ENCODE data around the gene EARS2. TPM values are rescaled to one million over a fixed set of nuclear protein-coding genes. Genes with fewer than 3 reads are reported as not detected.
"Not testable (repeated sequence)": the region's sequence is repeated elsewhere in the genome, so short reads cannot be mapped to it uniquely, and the experiment has no call there.

The EARS2 gene
- total RNA-seq, 1 experiment from 2014 or later = 38.9 TPM

DNA sequence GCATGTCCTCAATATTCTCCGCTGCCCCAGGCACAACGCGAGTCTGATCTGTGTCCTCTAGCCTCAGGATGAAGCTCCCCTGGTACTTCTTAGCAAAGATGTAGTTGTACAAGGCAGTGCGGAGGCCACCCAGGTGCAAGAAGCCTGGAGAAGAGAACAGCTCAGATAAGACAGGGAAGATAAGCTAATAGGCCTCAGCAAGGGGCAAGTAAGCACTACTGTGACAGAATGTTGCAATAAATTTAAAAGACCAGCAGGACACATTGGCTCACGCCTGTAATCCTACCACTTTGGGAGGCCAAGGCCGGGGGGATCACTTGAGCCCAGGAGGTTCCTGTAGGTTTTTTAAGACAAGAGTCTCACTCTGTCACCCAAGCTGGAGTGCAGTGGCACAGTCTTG is 5.0 kb downstream of the EARS2 start:
- BruUV-seq (replicated peaks) = no TSS peak
- no peaks in the 10 kb centered on the region for H3K9me3 ChIP-seq (ENCODE audit: low read depth, low read length, poor library complexity, severe bottlenecking)
- H3K36me3 ChIP-seq (ENCODE audit: insufficient read depth, low read length, poor library complexity, severe bottlenecking) = peaks cover 53% of the 10 kb centered on the region
- ChIA-PET POLR2A (ENCODE audit: low non-redundant PET) (no interaction called here), CTCF (no interaction called here)
- no peaks in the 10 kb centered on the region for H3K27me3 ChIP-seq (replicated peaks; ENCODE audit: insufficient read depth, low read depth, low read length, poor library complexity)
- TF ChIP-seq EZH2 (IDR thresholded peaks at IDR 0.05; ENCODE audit: borderline replicate concordance, low read depth, low read length, poor library complexity, severe bottlenecking) = no peak
- TF ChIP-seq, protein P1, sequence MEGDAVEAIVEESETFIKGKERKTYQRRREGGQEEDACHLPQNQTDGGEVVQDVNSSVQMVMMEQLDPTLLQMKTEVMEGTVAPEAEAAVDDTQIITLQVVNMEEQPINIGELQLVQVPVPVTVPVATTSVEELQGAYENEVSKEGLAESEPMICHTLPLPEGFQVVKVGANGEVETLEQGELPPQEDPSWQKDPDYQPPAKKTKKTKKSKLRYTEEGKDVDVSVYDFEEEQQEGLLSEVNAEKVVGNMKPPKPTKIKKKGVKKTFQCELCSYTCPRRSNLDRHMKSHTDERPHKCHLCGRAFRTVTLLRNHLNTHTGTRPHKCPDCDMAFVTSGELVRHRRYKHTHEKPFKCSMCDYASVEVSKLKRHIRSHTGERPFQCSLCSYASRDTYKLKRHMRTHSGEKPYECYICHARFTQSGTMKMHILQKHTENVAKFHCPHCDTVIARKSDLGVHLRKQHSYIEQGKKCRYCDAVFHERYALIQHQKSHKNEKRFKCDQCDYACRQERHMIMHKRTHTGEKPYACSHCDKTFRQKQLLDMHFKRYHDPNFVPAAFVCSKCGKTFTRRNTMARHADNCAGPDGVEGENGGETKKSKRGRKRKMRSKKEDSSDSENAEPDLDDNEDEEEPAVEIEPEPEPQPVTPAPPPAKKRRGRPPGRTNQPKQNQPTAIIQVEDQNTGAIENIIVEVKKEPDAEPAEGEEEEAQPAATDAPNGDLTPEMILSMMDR (conservative IDR thresholded peaks at IDR 0.05; ENCODE audit: low read depth, low read length) = no peak
- intact Hi-C loops (cut with micrococcal nuclease; ENCODE audit: unreplicated experiment) = no loop called here
- DNase-seq (ENCODE audit: low spot score) = no peak
- no peak overlapping the region for H3K4me3 ChIP-seq (ENCODE audit: low read depth, low read length, poor library complexity, severe bottlenecking)
- H3K4me1 ChIP-seq (ENCODE audit: insufficient read depth, low read length, poor library complexity, severe bottlenecking) = peaks cover 15% of the 10 kb centered on the region
- no peak overlapping the region for H3K27ac ChIP-seq (ENCODE audit: low read depth, low read length, poor library complexity, severe bottlenecking)

DNA sequence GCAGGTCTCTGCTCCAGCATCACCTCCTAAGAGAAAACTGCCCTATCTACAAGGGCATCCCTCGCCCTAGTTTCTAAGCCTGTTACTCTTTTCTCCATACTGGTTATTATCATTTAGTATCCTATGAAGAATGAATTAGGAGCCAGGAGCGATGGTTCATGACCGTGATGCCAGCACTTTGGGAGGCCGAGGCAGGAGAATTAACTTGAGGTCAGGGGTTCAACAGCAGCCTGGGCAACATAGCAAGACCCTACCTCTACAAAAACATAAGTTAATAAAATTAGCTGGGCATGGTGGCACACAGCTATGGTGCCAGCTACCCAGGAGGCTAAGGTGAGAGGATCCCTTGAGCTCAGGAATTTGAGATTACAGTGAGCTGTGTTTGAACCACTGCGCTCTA is 7.2 kb downstream of the EARS2 start:
- ChIA-PET CTCF (no interaction called here), POLR2A (ENCODE audit: low non-redundant PET) (no interaction called here)
- peaks cover 72% of the 10 kb centered on the region for H3K36me3 ChIP-seq (ENCODE audit: insufficient read depth, low read length, poor library complexity, severe bottlenecking)

DNA sequence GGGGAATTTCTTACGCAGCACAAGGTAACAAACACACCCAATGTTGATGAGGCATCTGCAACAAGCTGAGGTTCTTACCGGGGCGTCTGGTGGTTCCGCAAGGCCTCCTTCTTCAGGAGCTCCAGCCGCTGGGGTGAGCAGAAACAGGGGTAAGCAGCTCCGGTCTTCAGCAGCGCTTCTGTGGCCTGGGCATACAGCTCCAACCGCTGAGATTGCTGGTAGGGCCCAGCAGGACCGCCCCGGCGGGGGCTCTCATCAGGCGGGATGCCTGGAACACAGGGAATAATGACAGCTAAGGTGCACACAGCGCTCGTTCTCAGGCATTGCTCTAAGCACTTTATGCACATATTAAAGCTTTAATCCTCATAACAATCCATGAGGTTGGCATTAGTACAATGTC is 12.7 kb downstream of the EARS2 start:
- no peak overlapping the region for H3K4me3 ChIP-seq (ENCODE audit: low read depth, low read length, poor library complexity, severe bottlenecking)
- no peaks in the 10 kb centered on the region for H3K27me3 ChIP-seq (replicated peaks; ENCODE audit: insufficient read depth, low read depth, low read length, poor library complexity)
- BruUV-seq (replicated peaks) = no TSS peak
- no peak overlapping the region for H3K27ac ChIP-seq (ENCODE audit: low read depth, low read length, poor library complexity, severe bottlenecking)
- POLR2A ChIA-PET (ENCODE audit: low non-redundant PET) = interaction anchor here (0.6 kb wide), 1 partner anchor 994 kb away, joined by 5 read pairs; no protein-coding TSS in a partner anchor
- intact Hi-C loops (cut with micrococcal nuclease; ENCODE audit: unreplicated experiment) = no loop called here
- H3K4me1 ChIP-seq (ENCODE audit: insufficient read depth, low read length, poor library complexity, severe bottlenecking) = no peaks in the 10 kb centered on the region
- CTCF ChIA-PET = no interaction called here
- no peaks in the 10 kb centered on the region for H3K9me3 ChIP-seq (ENCODE audit: low read depth, low read length, poor library complexity, severe bottlenecking)
- H3K36me3 ChIP-seq (ENCODE audit: insufficient read depth, low read length, poor library complexity, severe bottlenecking) = peaks cover 64% of the 10 kb centered on the region
- DNase-seq (ENCODE audit: low spot score) = no peak
- TF ChIP-seq EZH2 (IDR thresholded peaks at IDR 0.05; ENCODE audit: borderline replicate concordance, low read depth, low read length, poor library complexity, severe bottlenecking) = no peak
- TF ChIP-seq, protein P1 (conservative IDR thresholded peaks at IDR 0.05; ENCODE audit: low read depth, low read length) = no peak

More for the DNA sequence above, 7.2 kb downstream of the EARS2 start:
- Histone ChIP-seq H3K9me3 (ENCODE audit: low read depth, low read length, poor library complexity, severe bottlenecking) (no peaks in the 10 kb centered on the region), H3K4me1 (ENCODE audit: insufficient read depth, low read length, poor library complexity, severe bottlenecking) (peaks cover 7% of the 10 kb centered on the region), H3K4me3 (ENCODE audit: low read depth, low read length, poor library complexity, severe bottlenecking) (no peak overlapping the region), H3K27me3 (replicated peaks; ENCODE audit: insufficient read depth, low read depth, low read length, poor library complexity) (no peaks in the 10 kb centered on the region), H3K27ac (ENCODE audit: low read depth, low read length, poor library complexity, severe bottlenecking) (no peak overlapping the region)
- DNase-seq (ENCODE audit: low spot score) = no peak
- TF ChIP-seq, protein P1 (conservative IDR thresholded peaks at IDR 0.05; ENCODE audit: low read depth, low read length) = no peak
- TF ChIP-seq EZH2 (IDR thresholded peaks at IDR 0.05; ENCODE audit: borderline replicate concordance, low read depth, low read length, poor library complexity, severe bottlenecking) = no peak
- no TSS peak for BruUV-seq (replicated peaks)
- intact Hi-C loops (cut with micrococcal nuclease; ENCODE audit: unreplicated experiment) = no loop called here

DNA sequence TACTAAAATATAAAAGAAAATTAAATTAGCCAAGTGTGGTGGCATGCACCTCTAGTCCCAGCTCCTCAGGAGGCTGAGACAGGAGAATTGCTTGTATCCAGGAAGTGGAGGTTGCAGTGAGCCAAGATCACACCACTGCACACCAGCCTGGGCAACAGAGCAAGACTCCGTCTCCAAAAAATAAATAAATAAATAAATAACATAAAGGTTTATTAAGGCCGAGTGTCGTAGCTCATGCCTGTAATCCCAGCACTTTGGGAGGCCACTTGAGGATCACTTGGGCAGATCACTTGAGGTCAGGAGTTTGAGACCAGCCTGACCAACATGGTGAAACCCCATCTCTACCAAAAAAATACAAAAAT is 16.4 kb downstream of the EARS2 start:
- H3K27me3 ChIP-seq (replicated peaks; ENCODE audit: insufficient read depth, low read depth, low read length, poor library complexity); H3K27ac ChIP-seq (ENCODE audit: low read depth, low read length, poor library complexity, severe bottlenecking); H3K4me1 ChIP-seq (ENCODE audit: insufficient read depth, low read length, poor library complexity, severe bottlenecking); POLR2A ChIA-PET (ENCODE audit: low non-redundant PET); CTCF ChIA-PET; H3K9me3 ChIP-seq (ENCODE audit: low read depth, low read length, poor library complexity, severe bottlenecking); DNase-seq (ENCODE audit: low spot score); H3K4me3 ChIP-seq (ENCODE audit: low read depth, low read length, poor library complexity, severe bottlenecking); BruUV-seq (replicated peaks); intact Hi-C loops (cut with micrococcal nuclease; ENCODE audit: unreplicated experiment): not testable (repeated sequence)
- H3K36me3 ChIP-seq (ENCODE audit: insufficient read depth, low read length, poor library complexity, severe bottlenecking) = peaks cover 42% of the 10 kb centered on the region
